HG02943 (cell line): ENCODE data around the gene PPP1R37.

ENCODE experiments used
- ATAC-seq: cut with Tn5 transposase; IDR thresholded peaks from one replicate; pipeline ENCODE4 v1.9.1; 2021; ENCODE audit warnings: mild to moderate bottlenecking, low read depth, moderate library complexity; ENCODE audit not compliant: unreplicated experiment

Gene PPP1R37

DNA sequence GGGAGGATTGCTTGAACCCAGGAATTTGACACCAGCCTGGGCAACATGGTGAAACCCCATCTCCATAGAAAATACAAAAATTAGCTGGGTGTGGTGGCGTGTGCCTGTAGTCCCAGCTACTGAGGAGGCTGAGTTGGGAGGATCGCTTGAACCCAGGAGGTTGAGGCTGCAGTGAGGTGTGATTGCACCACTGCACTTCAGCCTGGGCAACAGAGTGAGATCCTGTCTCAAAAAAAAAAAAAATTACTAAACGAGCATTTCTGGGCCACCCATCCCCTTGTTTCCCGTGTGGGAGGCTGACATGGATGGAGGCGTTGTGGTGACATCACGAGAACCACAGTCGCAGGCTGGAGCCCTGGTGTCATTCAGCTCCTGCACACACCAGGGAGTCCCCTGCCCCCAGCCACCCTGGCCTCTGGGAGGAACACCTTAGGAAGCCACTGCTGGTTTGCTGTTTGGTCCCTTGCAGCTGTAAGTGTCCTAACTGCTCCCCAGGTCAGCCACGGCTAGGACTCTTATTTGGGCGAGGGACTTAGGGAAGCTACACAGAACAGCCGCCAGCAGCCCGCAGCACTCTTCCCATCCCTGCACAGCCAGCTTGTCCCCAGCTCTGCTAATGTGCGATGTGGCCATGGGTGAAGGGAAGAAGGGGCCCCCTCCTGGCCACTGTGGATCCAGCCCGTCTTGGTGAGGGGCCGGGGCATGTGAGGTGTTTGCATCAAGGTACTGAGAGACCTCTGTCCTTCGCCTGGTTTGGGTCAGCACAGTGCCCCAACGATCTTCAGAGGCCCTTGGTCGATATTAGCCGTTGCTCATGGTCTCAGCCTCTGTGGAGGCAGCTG lies 55.1 kb downstream of the PPP1R37 start:
- no peak for ATAC-seq

DNA sequence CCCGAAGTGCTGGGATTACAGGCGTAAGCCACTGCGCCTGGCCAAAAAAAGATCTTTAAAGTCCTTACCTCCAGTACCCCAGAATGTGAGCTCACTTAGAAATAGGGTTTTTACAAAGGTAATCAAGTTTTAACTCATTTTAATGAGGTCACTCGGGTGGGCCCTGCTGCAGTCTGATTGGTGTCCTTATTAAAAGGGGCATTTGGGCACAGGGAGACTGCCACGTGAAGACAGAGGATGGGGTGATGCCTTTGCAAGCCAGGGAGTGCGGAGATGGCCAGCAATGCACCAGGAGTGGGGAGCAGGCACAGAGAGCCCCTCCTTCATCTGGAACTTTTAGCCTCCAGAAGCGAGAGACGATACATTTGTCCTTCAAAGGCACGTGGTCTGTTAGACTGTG lies 56.1 kb downstream of the PPP1R37 start:
- ATAC-seq, result no peak

- ATAC-seq, result no peak
Measured at GRCh38 chr19:45150180-45150579, 57.2 kb downstream of the PPP1R37 start.

- ATAC-seq, result no peak
Measured at GRCh38 chr19:45150751-45151281, 57.8 kb downstream of the PPP1R37 start.

DNA sequence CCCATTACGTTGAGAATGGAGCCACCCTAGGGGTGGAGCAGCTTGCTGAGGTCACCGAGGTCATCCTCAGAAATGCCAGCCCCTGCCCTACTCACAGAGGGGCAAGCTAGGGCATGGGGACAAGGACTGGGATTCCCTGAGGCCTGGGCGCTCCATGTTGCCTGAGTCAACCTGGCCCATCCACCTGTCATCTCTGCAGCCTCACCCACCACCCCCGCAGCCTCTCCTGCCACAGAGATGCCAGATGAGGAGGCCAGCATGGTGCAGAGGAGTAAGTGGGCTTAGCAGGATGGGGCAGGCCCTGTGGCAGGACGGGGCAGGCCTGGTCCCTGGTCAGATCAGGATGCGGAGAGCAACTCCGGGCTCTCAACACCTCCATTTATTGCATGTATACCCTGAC lies 58.3 kb downstream of the PPP1R37 start:
- ATAC-seq, result no peak

GRCh38 chr19:45151821-45152503 lies 59.0 kb downstream of the PPP1R37 start:
- no peak for ATAC-seq

DNA sequence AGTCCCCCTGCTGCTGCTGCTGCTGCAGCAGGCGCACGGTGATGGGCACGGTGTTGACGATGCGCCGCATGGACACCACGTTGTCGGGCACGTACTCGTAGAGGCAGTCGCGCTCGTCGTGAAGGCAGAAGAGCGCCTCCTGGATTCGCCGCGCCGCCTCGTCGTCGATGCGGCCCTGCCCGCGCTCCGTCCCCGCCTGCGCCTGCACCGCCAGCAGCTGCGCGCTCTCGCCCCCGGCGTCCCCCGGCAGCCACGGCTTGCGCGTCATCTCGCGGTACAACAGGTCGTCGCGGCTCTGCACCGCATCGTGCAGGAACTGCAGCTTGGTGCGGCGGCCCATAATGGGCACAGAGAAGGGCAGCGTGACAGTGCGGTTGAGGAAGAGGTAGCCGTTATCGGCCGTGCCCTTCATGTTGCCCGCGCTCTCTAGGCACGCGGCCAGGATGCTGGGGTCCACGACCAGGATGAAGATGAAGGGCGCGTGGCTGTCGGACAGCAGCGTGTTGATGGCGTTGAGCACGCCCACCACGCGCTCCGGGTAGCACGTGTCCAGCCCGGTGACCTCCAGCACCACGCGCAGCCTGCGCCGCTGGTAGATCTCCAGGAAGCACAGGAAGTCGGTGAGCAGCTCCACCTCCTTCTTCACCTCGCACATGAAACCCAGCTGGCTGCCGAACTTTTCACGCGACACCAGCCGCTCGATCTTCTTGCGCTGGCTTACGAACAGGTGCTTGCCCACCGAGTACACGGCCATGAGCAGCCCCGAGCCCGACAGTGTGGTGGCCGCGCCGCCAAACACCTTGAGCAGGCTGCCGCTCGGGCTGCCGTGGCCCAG lies 59.7 kb downstream of the PPP1R37 start:
- no peak for ATAC-seq

- no peak for ATAC-seq
Measured at GRCh38 chr19:45153339-45154063, 60.5 kb downstream of the PPP1R37 start.

DNA sequence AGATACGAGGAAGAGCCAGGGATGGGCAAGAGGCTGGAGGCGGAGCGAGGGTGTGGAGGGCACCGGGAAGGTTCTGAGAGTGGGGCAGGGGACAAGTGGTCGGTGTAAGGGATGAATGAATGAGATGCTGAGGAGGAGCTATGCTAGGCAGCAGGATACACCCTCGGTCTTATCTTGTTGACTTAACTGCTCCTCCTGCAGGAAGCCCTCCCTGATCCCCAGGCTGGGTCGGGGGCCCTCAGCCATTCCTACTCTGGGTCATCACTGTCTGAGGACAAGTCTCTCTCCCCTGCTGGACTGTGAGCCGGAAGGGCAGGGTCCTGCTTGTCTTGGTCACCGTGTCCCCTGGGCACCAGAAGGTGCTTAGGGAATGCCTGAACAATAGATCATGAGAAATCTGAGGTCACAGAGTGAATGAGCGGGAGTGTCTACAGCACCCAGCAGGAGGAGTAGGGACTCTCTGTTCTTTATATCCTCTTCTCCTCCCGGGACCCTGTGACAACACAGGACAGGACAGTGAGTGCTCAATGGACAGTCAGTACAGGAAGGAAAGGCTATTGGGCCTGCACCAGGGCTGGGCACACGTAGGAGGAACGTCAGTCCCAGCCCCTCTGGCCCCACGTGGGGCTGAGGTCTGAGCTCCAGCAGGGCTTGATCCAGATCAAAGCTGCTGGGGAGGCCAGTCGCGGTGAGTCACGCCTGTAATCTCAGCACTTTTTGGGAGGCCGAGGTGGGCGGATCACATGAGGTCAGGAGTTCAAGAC lies 61.3 kb downstream of the PPP1R37 start:
- no peak for ATAC-seq

DNA sequence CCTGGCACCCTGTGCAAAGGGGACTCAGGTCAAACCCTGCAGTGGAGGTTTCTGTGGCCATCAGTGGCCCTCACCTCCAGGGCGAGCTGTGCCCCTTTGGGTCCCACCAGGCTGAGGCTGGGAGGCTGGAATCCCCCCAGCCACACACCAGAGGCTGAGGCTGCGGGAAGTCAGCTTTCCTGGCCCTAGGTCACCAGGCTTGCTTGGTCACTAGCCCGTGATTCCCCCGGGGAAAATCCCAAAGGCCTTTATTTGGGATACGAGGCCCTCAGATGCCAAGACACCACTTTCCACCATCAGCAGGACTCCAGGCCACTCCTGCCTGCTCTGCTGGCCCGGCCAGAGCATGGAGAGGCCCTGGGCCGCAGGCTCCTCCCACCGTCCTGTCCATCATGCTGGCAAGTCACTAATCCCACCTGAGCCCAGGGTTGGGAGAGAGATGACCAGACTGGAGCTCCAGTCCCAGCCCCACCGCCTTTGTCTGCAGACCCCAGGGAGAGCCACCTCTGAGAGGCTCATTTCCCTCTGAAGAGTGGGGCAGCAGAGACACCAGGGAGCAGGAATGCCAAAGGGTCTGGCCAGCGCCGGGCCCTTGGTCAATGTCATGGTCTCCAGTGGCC lies 63.1 kb downstream of the PPP1R37 start:
- no peak for ATAC-seq

GRCh38 chr19:45156751-45157150 lies 63.8 kb downstream of the PPP1R37 start:
- ATAC-seq, result no peak

GRCh38 chr19:45158503-45159209 lies 65.7 kb downstream of the PPP1R37 start:
- ATAC-seq, result no peak

GRCh38 chr19:45159210-45159970 lies 66.4 kb downstream of the PPP1R37 start:
- ATAC-seq, result no peak

GRCh38 chr19:45159971-45160324 lies 67.0 kb downstream of the PPP1R37 start:
- no peak for ATAC-seq

GRCh38 chr19:45160870-45161737 lies 68.1 kb downstream of the PPP1R37 start, which contains the start of gene NKPD1:
NKPD1 (minus strand) TSS chr19:45160982; CDS start chr19:45160150, 832 bp downstream.
- ATAC-seq, result no peak

GRCh38 chr19:45161738-45162607 lies 69.0 kb downstream of the PPP1R37 start:
- no peak for ATAC-seq
